Measurements from ENCODE around the gene ATG9A.

The ATG9A gene

GRCh38 chr2:219219784-219220532, 9.5 kb downstream of the ATG9A start:
- no peak for DNase-seq

- peak; percentile 89 for DNase-seq
Observed at GRCh38 chr2:219218732-219219701, 10.4 kb downstream of the ATG9A start, which contains the start of gene ABCB6. TSS of gene ABCB6 (minus strand) at chr2:219218958. CDS start at chr2:219218673, 285 bp downstream.

- DNase-seq = peak; percentile 17
Observed at GRCh38 chr2:219218217-219218731, 11.2 kb downstream of the ATG9A start.

GRCh38 chr2:219216535-219216915, 12.9 kb downstream of the ATG9A start:
- no peak for DNase-seq

GRCh38 chr2:219215871-219216534, 13.4 kb downstream of the ATG9A start:
- no peak for DNase-seq

GRCh38 chr2:219214786-219215185, 14.7 kb downstream of the ATG9A start:
- DNase-seq = no peak

GRCh38 chr2:219214141-219214540, 15.3 kb downstream of the ATG9A start:
- no peak for DNase-seq

- no peak for DNase-seq
Observed at GRCh38 chr2:219213486-219214071, 15.9 kb downstream of the ATG9A start.

GRCh38 chr2:219213026-219213415, 16.4 kb downstream of the ATG9A start:
- DNase-seq = no peak

- no peak for DNase-seq
Observed at GRCh38 chr2:219210886-219211362, 18.5 kb downstream of the ATG9A start.

- no peak for DNase-seq
Observed at GRCh38 chr2:219210196-219210885, 19.1 kb downstream of the ATG9A start.

- no peak for DNase-seq
Observed at GRCh38 chr2:219209236-219210195, 19.9 kb downstream of the ATG9A start.

GRCh38 chr2:219207884-219208740, 21.3 kb downstream of the ATG9A start:
- DNase-seq = no peak

- DNase-seq = no peak
Observed at GRCh38 chr2:219207134-219207883, 22.1 kb downstream of the ATG9A start.

- DNase-seq = peak; percentile 94
Observed at GRCh38 chr2:219206328-219207133, 22.9 kb downstream of the ATG9A start, which contains the start of gene ZFAND2B. TSS of gene ZFAND2B (plus strand) at chr2:219206782. CDS start at chr2:219206988, 206 bp downstream.

GRCh38 chr2:219205981-219206327, 23.5 kb downstream of the ATG9A start:
- DNase-seq = no peak

- no peak for DNase-seq
Observed at GRCh38 chr2:219205165-219205538, 24.3 kb downstream of the ATG9A start.

Measured in effector CD4-positive, alpha-beta T cell (primary cell).